Stomach smooth muscle (tissue), 2 donors: ENCODE data around the gene FLYWCH1.
"Not testable (repeated sequence)": the region's sequence is repeated elsewhere in the genome, so short reads cannot be mapped to it uniquely, and the experiment has no call there.

Experiments
- H3K27ac ChIP-seq: one replicate; pipeline ENCODE4 v1.7.0; 2013; ENCODE audit warnings: mild to moderate bottlenecking, low read length, inconsistent platforms
- H3K27me3 ChIP-seq, 2 donors: one replicate each; pipeline ENCODE4 v1.7.0; 2013; ENCODE audit warnings: low read length in 2 of 2; ENCODE audit not compliant: insufficient read depth in 2 of 2, control insufficient read depth in 1 of 2
- H3K36me3 ChIP-seq, 2 donors: one replicate each; pipeline ENCODE4 v1.7.0; 2013; ENCODE audit warnings: low read length in 2 of 2; ENCODE audit not compliant: control insufficient read depth in 2 of 2, insufficient read depth in 2 of 2
- H3K4me1 ChIP-seq: one replicate; pipeline ENCODE4 v1.7.0; 2013; ENCODE audit warnings: low read length; ENCODE audit not compliant: control insufficient read depth, insufficient read depth
- H3K4me3 ChIP-seq, 2 donors: one replicate each; pipeline ENCODE4 v1.7.0; 2013; ENCODE audit warnings: low read length in 2 of 2
- H3K9ac ChIP-seq, 2 donors: one replicate each; pipeline ENCODE4 v1.7.0; 2013; ENCODE audit warnings: low read length in 2 of 2, mild to moderate bottlenecking in 1 of 2
- H3K9me3 ChIP-seq, 2 donors: one replicate each; pipeline ENCODE4 v1.7.0; 2013; ENCODE audit warnings: low read length in 2 of 2; ENCODE audit not compliant: control insufficient read depth in 2 of 2
- donor health status: healthy.
- donor health status: Pancreatic carcinoma.

The FLYWCH1 gene

DNA sequence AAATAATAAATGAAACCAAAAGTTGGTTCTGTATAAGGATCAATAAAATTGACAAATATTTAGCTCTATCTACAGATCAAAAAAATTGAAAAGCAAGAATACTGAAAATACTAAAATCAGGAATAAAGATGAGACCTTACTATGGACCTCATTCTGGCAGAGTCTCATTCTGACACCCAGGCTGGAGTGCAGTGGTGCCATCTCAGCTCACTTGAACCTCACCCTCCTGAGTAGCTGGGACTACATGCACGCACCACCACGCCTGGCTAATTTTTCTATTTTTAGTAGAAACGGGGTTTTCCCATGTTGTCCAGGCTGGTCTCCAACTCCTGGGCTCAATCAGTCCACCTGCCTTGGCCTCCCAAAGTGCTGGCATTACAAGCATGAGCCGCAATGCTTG lies 30.3 kb downstream of the FLYWCH1 start:
- Histone ChIP-seq H3K9me3 (no peaks in the 10 kb centered on the region), H3K27ac (no peak overlapping the region), H3K9ac (no peak overlapping the region), H3K4me3 (no peak overlapping the region), H3K27me3 (no peaks in the 10 kb centered on the region), H3K4me1 (no peaks in the 10 kb centered on the region), H3K36me3 (peaks cover 17 to 51% of the 10 kb centered on the region in 2 donors)

DNA sequence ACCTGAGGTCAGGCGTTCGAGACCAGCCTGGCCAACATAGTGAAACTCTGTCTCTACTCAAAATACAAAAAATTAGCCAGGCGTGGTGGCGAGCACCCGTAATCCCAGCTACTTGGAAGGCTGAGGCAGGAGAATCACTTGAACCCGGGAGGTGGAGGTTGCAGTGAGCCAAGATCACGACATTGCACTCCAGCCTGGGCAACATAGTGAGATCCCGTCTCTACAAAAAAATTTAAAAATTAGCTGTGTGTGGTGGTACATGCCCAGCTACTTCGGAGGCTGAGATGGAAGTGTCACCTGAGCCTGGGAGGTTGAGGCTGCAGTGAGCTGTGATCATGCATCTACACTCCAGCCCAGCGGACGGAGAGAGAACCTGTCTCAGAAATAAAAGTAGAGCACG lies 32.0 kb downstream of the FLYWCH1 start:
- H3K9me3 ChIP-seq, H3K4me3 ChIP-seq, H3K27me3 ChIP-seq, H3K9ac ChIP-seq, H3K4me1 ChIP-seq, H3K27ac ChIP-seq: not testable (repeated sequence)
- peaks cover 17 to 44% of the 10 kb centered on the region in 2 donors for H3K36me3 ChIP-seq

DNA sequence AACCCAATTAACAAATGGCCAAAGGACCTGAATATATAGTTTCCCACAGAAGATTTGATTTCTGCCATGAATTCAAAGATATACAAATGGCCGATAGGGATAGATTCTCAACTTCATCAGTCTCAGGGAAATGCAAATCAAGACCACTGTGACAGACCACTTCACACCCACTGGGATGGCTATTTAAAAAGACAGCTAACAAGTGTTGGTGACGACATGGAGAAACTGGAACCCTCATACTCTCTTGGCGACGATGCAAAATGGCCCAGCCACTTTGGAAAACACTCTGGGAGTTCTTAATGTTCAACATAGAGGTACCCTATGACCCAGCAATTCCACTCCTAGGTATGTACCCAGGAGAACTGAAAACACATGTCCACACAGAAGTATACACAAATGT lies 34.9 kb downstream of the FLYWCH1 start:
- H3K27ac ChIP-seq = no peak overlapping the region
- H3K4me1 ChIP-seq = no peaks in the 10 kb centered on the region
- H3K4me3 ChIP-seq = no peak overlapping the region
- peaks cover 8 to 27% of the 10 kb centered on the region in 2 donors for H3K36me3 ChIP-seq
- H3K27me3 ChIP-seq = no peaks in the 10 kb centered on the region
- no peak overlapping the region for H3K9ac ChIP-seq
- no peaks in the 10 kb centered on the region for H3K9me3 ChIP-seq

DNA sequence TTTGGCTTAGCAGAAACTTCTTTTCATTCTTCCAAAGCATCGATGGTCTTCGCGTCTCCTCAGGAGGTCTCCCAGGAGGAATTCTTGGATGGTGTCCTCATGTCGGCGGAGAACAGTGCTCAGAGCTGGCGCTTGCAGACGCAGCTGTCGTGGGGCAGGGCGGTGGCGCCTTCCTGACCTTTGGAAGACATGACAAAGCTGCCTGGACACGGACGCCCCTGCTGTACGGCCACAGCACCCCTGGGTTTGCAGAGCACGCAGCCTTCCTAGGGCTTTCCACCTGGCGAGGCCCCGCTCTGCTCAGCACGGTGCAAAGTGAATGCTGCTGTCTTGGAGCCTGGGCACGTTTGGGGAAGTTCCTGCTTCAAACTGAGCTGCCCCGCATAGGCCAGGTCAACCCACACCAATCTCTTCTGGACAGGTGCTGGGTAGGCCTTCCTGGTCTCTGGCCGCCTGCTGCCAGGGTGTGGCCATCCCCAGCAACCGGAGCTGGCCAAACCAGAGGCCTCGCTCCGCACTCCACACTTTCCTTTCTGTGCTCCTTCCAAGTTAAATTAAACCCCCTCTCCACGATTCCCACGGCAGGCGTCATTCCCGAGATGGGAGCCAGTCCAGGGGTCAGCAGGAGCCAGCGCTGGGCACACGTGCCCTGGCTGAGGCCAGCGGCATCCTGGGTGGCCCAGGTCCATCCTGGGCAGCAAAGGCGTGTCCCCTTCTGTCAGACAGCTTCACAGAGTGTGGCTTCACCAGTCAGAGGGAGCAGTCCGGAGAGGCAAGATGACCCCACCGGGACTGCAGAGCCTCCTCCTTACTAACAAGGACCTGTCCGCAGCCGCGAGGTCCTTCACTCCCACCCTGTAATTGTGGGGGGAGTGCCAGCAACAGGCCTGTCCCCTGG lies 37.3 kb downstream of the FLYWCH1 start:
- Histone ChIP-seq H3K4me3 (no peak overlapping the region), H3K27me3 (peaks cover 0 to 2% of the 10 kb centered on the region in 2 donors), H3K9me3 (no peaks in the 10 kb centered on the region), H3K4me1 (no peaks in the 10 kb centered on the region), H3K36me3 (peaks cover 4 to 11% of the 10 kb centered on the region in 2 donors), H3K27ac (no peak overlapping the region), H3K9ac (no peak overlapping the region)

DNA sequence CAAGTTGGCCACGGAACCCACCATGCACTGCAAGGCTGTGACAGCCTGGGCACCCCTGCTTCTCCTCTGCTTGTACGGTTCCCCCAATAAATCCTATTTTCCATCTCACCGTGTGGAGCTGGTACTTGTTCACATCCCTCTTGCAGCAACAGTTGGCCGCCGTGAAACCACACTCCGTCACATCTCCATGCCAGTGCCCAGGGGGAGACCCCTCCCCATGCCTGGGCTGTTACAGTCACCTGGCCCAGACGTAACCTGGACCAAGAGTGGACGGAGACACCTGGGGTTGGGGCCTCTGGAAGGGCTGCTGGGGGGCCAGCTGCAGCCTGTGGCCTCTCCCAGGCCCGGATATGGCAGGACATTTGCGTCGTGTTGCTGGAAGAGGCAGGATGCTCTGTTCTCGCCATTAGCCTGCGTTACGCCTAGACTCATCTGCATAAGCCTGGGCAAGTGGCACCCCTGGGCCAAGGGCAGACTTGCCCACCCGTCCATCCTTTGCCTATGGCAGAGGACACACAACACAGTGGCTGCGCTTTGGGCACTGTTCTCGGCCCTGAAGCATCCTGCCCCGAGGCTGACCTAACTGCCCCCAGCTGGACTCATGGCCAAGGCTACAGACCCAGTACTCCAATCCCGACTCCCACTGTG lies 38.1 kb downstream of the FLYWCH1 start:
- Histone ChIP-seq H3K9ac (no peak overlapping the region), H3K9me3 (no peaks in the 10 kb centered on the region), H3K27me3 (peaks cover 3 to 6% of the 10 kb centered on the region in 2 donors), H3K4me1 (no peaks in the 10 kb centered on the region), H3K4me3 (no peak overlapping the region), H3K27ac (no peak overlapping the region), H3K36me3 (peaks cover 4 to 11% of the 10 kb centered on the region in 2 donors)

DNA sequence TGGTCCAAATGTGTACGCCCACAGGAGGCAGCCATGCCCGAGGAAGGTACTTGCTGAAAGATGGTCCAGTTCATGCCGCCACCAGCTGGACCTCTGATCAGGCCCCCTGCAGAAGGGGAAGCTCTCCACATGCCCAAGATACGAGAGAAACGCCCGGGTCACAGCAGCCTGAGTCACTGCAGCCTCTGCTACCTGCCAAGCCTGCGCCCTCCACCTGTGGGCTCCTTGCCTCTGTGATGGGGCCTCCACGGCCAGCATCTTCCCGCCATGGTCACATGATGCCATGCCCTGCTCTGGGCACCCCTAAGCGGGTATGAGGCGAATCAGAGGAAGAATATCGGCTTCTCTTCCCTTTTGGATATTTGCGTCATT lies 38.6 kb downstream of the FLYWCH1 start:
- no peaks in the 10 kb centered on the region for H3K4me1 ChIP-seq
- H3K9me3 ChIP-seq = no peaks in the 10 kb centered on the region
- H3K27ac ChIP-seq = no peak overlapping the region

DNA sequence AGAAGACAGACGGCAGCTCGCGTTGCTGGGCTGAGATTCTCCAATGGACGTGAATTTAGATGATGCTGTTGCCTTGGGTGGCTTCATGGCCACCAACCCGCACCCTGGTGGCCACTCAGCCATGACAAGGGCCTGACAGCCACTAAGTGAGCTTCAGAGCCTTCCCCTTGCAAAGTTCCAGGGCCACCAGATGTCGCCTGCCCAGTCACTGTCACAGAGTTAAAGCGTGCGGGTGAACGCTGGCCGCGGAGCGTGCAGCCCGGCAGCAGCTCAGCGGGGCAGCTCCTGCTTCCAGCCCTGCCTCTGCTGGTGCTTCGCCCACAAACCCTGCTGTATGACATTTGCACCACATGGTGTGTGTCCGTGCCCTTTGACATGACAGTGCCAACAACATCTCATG lies 39.0 kb downstream of the FLYWCH1 start:
- Histone ChIP-seq H3K36me3 (peaks cover 4 to 11% of the 10 kb centered on the region in 2 donors), H3K27me3 (peaks cover 6 to 8% of the 10 kb centered on the region in 2 donors), H3K4me3 (no peak overlapping the region), H3K9ac (no peak overlapping the region), H3K4me1 (no peaks in the 10 kb centered on the region), H3K27ac (no peak overlapping the region), H3K9me3 (no peaks in the 10 kb centered on the region)

More for the DNA sequence above, 38.6 kb downstream of the FLYWCH1 start:
- H3K27me3 ChIP-seq = peaks cover 6% of the 10 kb centered on the region in 2 donors
- peaks cover 4 to 11% of the 10 kb centered on the region in 2 donors for H3K36me3 ChIP-seq
- no peak overlapping the region for H3K4me3 ChIP-seq
- no peak overlapping the region for H3K9ac ChIP-seq

DNA sequence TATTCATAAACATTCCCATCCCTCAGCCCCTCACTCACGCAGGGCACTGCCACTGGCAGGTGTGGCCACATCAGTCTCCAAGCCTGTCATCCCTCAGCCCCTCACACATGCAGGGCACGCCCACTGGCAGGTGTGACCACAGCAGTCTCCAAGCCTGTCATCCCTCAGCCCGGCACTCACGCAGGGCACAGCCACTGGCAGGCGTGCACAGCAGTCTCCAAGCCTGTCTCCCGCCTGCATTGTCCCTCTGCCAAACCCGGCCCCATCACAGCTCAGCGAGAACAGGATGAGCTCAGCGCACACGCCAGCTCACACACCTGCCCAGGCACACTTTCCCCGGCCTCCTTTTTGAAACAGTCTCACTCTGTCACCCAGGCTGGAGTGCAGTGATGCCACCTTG lies 40.9 kb downstream of the FLYWCH1 start:
- H3K27me3 ChIP-seq = peaks cover 19 to 24% of the 10 kb centered on the region in 2 donors
- H3K27ac ChIP-seq = no peak overlapping the region
- H3K4me1 ChIP-seq = no peaks in the 10 kb centered on the region
- peaks cover 0 to 6% of the 10 kb centered on the region in 2 donors for H3K36me3 ChIP-seq
- H3K9me3 ChIP-seq = no peaks in the 10 kb centered on the region
- H3K4me3 ChIP-seq = no peak overlapping the region
- no peak overlapping the region for H3K9ac ChIP-seq

DNA sequence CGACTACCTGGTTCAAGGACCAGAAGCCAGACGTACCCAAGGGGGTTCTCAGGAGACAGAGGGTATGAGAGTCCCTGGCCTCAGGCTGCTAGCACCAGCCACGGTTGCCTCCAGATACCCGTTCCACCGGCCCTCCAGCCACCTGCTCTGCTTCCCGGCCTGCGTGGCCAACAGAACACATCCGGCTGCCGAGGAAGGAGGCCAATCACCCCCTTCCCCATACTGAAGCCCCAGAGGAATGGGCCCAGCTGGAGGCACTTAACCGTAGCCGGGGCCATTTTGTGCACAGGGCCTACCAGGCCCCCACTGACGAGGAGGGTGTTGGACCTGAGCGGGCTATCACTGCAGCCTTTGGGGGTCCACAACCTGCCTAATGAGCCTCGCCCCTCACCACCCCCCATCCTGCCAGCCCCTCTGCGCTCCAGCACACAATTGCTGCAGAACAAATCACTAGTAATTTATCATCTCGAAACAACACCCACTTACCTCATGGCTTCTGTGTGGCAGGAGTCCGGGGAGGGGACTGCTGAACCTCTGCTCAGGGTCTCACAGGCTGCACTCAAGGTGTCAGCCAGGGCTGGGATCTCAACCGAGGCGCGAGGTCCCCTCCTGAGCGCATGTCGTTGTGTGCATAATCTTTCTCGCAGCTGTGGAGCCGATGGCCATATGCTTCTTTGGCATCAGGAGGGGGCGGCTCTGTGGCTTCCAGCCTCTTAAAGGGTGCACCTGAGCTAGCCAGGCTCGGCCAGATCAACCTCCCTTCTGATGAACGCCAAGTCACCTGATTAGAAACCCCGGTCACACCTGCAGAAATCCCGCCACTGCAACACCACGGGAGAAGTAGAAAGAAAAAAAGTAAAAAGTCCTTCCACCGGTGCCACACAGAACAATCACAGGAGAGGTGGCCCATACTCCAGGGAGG lies 42.2 kb downstream of the FLYWCH1 start:
- H3K27me3 ChIP-seq = peaks cover 19 to 24% of the 10 kb centered on the region in 2 donors
- H3K9ac ChIP-seq = no peak overlapping the region
- no peaks in the 10 kb centered on the region for H3K4me1 ChIP-seq
- no peak overlapping the region for H3K4me3 ChIP-seq
- H3K36me3 ChIP-seq = peaks cover 0 to 4% of the 10 kb centered on the region in 2 donors
- no peak overlapping the region for H3K27ac ChIP-seq
- H3K9me3 ChIP-seq = no peaks in the 10 kb centered on the region

DNA sequence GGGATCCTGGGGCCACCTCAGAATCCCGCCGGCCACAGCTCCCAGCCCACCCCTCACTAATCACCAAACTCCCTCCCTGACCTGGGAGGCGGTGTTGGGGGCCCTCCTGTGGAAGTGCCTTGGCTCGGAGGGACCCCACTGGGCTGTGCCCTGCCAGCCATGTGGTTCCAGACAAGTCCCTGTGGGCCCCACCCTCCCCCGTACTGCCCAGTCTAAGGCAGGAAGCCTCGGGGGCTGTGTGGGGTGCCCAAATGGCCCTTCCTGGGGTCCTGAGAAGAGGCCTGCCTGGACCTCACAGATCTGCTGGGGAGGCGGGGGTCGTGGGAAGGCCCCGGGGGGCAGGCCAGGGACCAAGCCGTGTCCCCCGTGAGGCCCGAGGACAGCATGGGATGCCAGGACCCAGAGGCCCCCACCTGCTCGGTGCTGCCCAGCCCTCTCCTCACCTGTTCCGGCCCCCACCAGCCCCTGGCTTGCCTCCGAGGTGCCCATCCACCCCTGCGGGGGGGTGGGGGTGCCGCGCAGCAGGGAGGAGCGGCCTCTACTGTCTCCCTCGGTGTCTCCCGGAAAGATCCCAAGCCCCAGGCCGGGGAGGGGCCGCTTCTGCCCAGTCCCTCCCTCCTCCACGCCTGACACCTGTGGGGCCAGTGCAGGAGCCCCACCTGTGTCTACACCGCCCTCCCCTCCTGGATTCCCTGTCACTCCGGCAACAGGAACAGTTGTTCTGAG lies 43.1 kb downstream of the FLYWCH1 start:
- Histone ChIP-seq H3K36me3 (no peaks in the 10 kb centered on the region), H3K9ac (no peak overlapping the region), H3K27ac (no peak overlapping the region), H3K4me3 (no peak overlapping the region), H3K27me3 (peaks cover 19 to 27% of the 10 kb centered on the region in 2 donors), H3K4me1 (no peaks in the 10 kb centered on the region), H3K9me3 (no peaks in the 10 kb centered on the region)
